ENCODE results near the gene EVPL. TPM values are rescaled to one million over a fixed set of nuclear protein-coding genes. Genes with fewer than 3 reads are reported as not detected.

The EVPL gene
- total RNA-seq, 4 donors from 2014 or later: 14.8 to 33.4 (median 23.3) TPM

- Histone ChIP-seq H3K36me3 (no peaks in the 10 kb centered on the region), H3K27me3 (no peaks in the 10 kb centered on the region), H3K4me3 (replicated peaks in 1 of 3) (no peak overlapping the region), H3K27ac (peak overlapping the region in 1 of 3 donors; percentile 17), H3K4me1 (peaks cover 0 to 7% of the 10 kb centered on the region in 2 donors), H3K9me3 (no peaks in the 10 kb centered on the region)
- no peak for TF ChIP-seq POLR2A (IDR thresholded peaks at IDR 0.05)
- TF ChIP-seq, protein P1, sequence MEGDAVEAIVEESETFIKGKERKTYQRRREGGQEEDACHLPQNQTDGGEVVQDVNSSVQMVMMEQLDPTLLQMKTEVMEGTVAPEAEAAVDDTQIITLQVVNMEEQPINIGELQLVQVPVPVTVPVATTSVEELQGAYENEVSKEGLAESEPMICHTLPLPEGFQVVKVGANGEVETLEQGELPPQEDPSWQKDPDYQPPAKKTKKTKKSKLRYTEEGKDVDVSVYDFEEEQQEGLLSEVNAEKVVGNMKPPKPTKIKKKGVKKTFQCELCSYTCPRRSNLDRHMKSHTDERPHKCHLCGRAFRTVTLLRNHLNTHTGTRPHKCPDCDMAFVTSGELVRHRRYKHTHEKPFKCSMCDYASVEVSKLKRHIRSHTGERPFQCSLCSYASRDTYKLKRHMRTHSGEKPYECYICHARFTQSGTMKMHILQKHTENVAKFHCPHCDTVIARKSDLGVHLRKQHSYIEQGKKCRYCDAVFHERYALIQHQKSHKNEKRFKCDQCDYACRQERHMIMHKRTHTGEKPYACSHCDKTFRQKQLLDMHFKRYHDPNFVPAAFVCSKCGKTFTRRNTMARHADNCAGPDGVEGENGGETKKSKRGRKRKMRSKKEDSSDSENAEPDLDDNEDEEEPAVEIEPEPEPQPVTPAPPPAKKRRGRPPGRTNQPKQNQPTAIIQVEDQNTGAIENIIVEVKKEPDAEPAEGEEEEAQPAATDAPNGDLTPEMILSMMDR (IDR thresholded peaks at IDR 0.05): peak in 5 of 6 experiments; percentile 38 to 76 (median 52)
- peak; percentile 71 to 83 for DNase-seq
- intact Hi-C loops (cut with DNase I): loop anchor here (10.0 kb wide), 1 partner anchor 275 kb away; no protein-coding TSS in a partner anchor
- 46 to 52% methylated on average over 11 to 29 of the region's 31 CpGs for WGBS, 2 donors
These were observed 26.9 kb downstream of the EVPL start for GRCh38 chr17:76000016-76000754.

DNA sequence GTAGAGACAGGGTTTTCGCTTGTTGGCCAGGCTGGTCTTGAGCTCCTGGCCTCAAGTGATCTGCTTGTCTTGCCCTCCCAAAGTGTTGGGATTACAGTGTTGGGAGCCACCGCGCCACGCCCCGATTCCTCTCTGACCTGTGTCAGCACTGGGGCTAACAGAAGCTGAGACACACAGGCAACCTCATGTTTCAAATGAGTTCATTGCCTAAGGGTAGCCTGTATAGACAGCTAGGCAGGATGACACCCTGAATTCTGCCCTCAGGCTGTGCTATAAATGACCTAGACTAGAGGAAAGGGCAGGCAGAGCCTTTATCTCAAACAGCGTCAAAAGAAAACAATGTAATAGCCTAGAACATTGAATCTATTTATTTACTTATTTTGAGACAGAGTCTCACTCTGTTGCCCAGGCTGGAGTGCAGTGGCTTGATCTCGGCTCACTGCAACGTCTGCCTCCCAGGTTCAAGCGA is 28.7 kb downstream of the EVPL start:
- no peak overlapping the region for H3K4me3 ChIP-seq (replicated peaks in 1 of 3)
- WGBS, 2 donors: 93 to 95% methylated on average over 9 of the region's 9 CpGs

GRCh38 chr17:75996665-75997590 is 30.2 kb downstream of the EVPL start:
- Histone ChIP-seq H3K36me3 (no peaks in the 10 kb centered on the region), H3K9me3 (no peaks in the 10 kb centered on the region), H3K27me3 (no peaks in the 10 kb centered on the region), H3K4me1 (peaks cover 0 to 7% of the 10 kb centered on the region in 2 donors), H3K27ac (no peak overlapping the region), H3K4me3 (replicated peaks in 1 of 3) (no peak overlapping the region)
- DNase-seq: no peak
- 61 to 67% methylated on average over 18 of the region's 18 CpGs for WGBS, 2 donors
- TF ChIP-seq, protein P1 (IDR thresholded peaks at IDR 0.05): no peak
- no peak for TF ChIP-seq POLR2A (IDR thresholded peaks at IDR 0.05)
- intact Hi-C loops (cut with DNase I): no loop called here

More for the DNA sequence above, 28.7 kb downstream of the EVPL start:
- no peak overlapping the region for H3K27ac ChIP-seq
- no peaks in the 10 kb centered on the region for H3K9me3 ChIP-seq
- peaks cover 0 to 7% of the 10 kb centered on the region in 2 donors for H3K4me1 ChIP-seq
- TF ChIP-seq POLR2A (IDR thresholded peaks at IDR 0.05): no peak
- TF ChIP-seq, protein P1 (IDR thresholded peaks at IDR 0.05): no peak
- no peaks in the 10 kb centered on the region for H3K36me3 ChIP-seq
- intact Hi-C loops (cut with DNase I): no loop called here
- no peaks in the 10 kb centered on the region for H3K27me3 ChIP-seq
- DNase-seq: no peak

GRCh38 chr17:75995385-75995925 is 31.7 kb downstream of the EVPL start:
- peaks cover 0 to 7% of the 10 kb centered on the region in 2 donors for H3K4me1 ChIP-seq
- 94 to 100% methylated on average over 6 of the region's 7 CpGs for WGBS, 2 donors
- TF ChIP-seq POLR2A (IDR thresholded peaks at IDR 0.05): no peak
- no peak for DNase-seq
- no peak overlapping the region for H3K27ac ChIP-seq
- no peak overlapping the region for H3K4me3 ChIP-seq (replicated peaks in 1 of 3)
- H3K9me3 ChIP-seq: no peaks in the 10 kb centered on the region
- H3K27me3 ChIP-seq: no peaks in the 10 kb centered on the region
- peaks cover 0 to 4% of the 10 kb centered on the region in 2 donors for H3K36me3 ChIP-seq
- intact Hi-C loops (cut with DNase I): no loop called here

- no peaks in the 10 kb centered on the region for H3K27me3 ChIP-seq
- WGBS, 2 donors: 94 to 98% methylated on average over 5 of the region's 5 CpGs
- no peaks in the 10 kb centered on the region for H3K9me3 ChIP-seq
- intact Hi-C loops (cut with DNase I): no loop called here
- TF ChIP-seq, protein P1 (IDR thresholded peaks at IDR 0.05): no peak
- TF ChIP-seq POLR2A (IDR thresholded peaks at IDR 0.05): no peak
- peaks cover 0 to 4% of the 10 kb centered on the region in 2 donors for H3K36me3 ChIP-seq
- H3K4me1 ChIP-seq: peaks cover 0 to 3% of the 10 kb centered on the region in 2 donors
- no peak overlapping the region for H3K4me3 ChIP-seq (replicated peaks in 1 of 3)
- DNase-seq: no peak
- H3K27ac ChIP-seq: no peak overlapping the region
These were observed 32.2 kb downstream of the EVPL start for GRCh38 chr17:75994802-75995370.

Data from thyroid gland (tissue), 4 donors.